ENCODE data around the gene ARHGEF1.
A peak's percentile ranks its signal among the peaks of the same experiment; 100 is the strongest.
"Not testable (repeated sequence)": the region's sequence is repeated elsewhere in the genome, so short reads cannot be mapped to it uniquely, and the experiment has no call there.

The ARHGEF1 gene

GRCh38 chr19:41932720-41933332, 49.8 kb downstream of the ARHGEF1 start:
- no peak for DNase-seq (ENCODE audit: low read depth)

GRCh38 chr19:41933693-41934426, 50.9 kb downstream of the ARHGEF1 start:
- no peak for DNase-seq (ENCODE audit: low read depth)

- DNase-seq (ENCODE audit: low read depth), result peak; percentile 65
These were observed 51.9 kb downstream of the ARHGEF1 start for GRCh38 chr19:41934849-41935374.

GRCh38 chr19:41935760-41936415, 52.9 kb downstream of the ARHGEF1 start:
- DNase-seq (ENCODE audit: low read depth), result no peak

GRCh38 chr19:41936416-41936850, 53.4 kb downstream of the ARHGEF1 start:
- DNase-seq (ENCODE audit: low read depth), result no peak

- no peak for DNase-seq (ENCODE audit: low read depth)
These were observed 54.0 kb downstream of the ARHGEF1 start for GRCh38 chr19:41936961-41937360.

GRCh38 chr19:41937525-41938468, 54.8 kb downstream of the ARHGEF1 start:
- no peak for DNase-seq (ENCODE audit: low read depth)

- not testable (repeated sequence) for DNase-seq (ENCODE audit: low read depth)
These were observed 56.2 kb downstream of the ARHGEF1 start for GRCh38 chr19:41939209-41939608.

GRCh38 chr19:41939861-41940730, 57.1 kb downstream of the ARHGEF1 start:
- DNase-seq (ENCODE audit: low read depth), result no peak

- no peak for DNase-seq (ENCODE audit: low read depth)
These were observed 57.9 kb downstream of the ARHGEF1 start for GRCh38 chr19:41940731-41941409.

- no peak for DNase-seq (ENCODE audit: low read depth)
These were observed 58.6 kb downstream of the ARHGEF1 start for GRCh38 chr19:41941410-41942202.

GRCh38 chr19:41944336-41944735, 61.4 kb downstream of the ARHGEF1 start:
- DNase-seq (ENCODE audit: low read depth), result no peak

- DNase-seq (ENCODE audit: low read depth), result peak; percentile 71
These were observed 62.3 kb downstream of the ARHGEF1 start for GRCh38 chr19:41945135-41945766.

GRCh38 chr19:41947091-41947490, 64.1 kb downstream of the ARHGEF1 start:
- DNase-seq (ENCODE audit: low read depth), result no peak

GRCh38 chr19:41951686-41952172, 68.7 kb downstream of the ARHGEF1 start:
- DNase-seq (ENCODE audit: low read depth), result peak; percentile 89

- DNase-seq (ENCODE audit: low read depth), result no peak
These were observed 72.5 kb downstream of the ARHGEF1 start for GRCh38 chr19:41955521-41955920.

GRCh38 chr19:41956621-41957020, 73.6 kb downstream of the ARHGEF1 start:
- no peak for DNase-seq (ENCODE audit: low read depth)
